Fibroblast of mammary gland (primary cell): Measurements from ENCODE around the gene NMNAT2.

Source experiments
- DNase-seq: peaks from one replicate; pipeline ENCODE4 v3.0.0-alpha.2; 2010; ENCODE audit warnings: low read depth
- H3K4me3 ChIP-seq: 2 replicates; pipeline ENCODE4 v1.5.1; 2011; ENCODE audit warnings: low read depth, mild to moderate bottlenecking, low read length, moderate library complexity; ENCODE audit not compliant: control insufficient read depth
- TF ChIP-seq, protein P1 (sequence below): conservative IDR thresholded peaks from 2 replicates; pipeline ENCODE4 v1.5.1; 2011; ENCODE audit warnings: low read depth, low read length, inconsistent platforms; ENCODE audit not compliant: control insufficient read depth, insufficient read depth

Gene NMNAT2

DNA sequence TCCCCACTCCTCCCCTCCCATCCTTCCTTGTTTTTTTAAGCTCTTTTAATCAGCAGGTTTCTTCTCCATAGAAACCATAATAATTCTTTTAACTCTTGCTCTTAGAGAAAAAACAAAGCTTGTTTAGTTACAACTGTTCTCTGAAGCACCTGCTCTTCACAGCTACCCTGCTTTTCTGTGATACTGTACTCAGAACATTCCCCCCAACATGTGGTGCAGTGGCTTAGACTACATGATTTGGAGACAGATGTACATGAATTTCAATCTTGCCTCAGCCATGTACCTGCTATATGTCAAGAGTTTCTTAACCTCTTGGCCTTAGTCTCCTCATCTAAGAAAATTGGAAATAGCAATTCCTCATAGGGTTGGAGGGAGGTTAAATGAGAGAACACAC is 198.6 kb downstream of the NMNAT2 start:
- DNase-seq: no peak
- TF ChIP-seq, protein P1, sequence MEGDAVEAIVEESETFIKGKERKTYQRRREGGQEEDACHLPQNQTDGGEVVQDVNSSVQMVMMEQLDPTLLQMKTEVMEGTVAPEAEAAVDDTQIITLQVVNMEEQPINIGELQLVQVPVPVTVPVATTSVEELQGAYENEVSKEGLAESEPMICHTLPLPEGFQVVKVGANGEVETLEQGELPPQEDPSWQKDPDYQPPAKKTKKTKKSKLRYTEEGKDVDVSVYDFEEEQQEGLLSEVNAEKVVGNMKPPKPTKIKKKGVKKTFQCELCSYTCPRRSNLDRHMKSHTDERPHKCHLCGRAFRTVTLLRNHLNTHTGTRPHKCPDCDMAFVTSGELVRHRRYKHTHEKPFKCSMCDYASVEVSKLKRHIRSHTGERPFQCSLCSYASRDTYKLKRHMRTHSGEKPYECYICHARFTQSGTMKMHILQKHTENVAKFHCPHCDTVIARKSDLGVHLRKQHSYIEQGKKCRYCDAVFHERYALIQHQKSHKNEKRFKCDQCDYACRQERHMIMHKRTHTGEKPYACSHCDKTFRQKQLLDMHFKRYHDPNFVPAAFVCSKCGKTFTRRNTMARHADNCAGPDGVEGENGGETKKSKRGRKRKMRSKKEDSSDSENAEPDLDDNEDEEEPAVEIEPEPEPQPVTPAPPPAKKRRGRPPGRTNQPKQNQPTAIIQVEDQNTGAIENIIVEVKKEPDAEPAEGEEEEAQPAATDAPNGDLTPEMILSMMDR: no peak
- H3K4me3 ChIP-seq: no peak overlapping the region

DNA sequence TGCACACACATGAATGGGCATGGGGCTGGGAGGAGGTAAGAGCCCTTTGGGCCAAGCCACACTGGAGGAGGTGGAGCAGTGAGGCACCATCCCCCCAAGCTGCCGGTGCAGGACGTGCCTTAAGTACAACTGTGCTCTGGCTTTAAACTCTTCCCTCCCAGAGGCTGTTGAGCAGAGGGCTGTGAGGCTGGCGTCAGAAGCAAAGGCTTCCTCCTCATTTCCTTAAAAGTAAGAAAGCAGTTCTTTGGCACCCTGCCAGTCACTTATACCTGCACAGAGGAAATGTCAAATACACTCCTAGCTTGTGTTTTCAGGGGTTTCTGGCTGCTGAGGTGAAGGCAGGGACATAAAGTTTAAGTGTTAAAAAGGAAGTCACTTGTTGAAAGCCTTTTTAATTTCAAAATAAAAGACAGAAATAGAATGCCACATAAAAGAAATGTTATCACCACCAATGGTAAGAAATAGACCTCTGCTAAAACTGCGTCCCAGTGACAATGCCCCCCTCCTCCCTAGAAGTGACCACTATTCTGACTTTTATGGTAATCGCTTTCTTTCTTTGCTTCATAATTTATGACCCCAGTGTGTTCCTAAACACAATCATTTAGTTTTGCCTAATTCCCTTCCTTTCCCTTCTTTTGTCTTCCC is 199.1 kb downstream of the NMNAT2 start:
- TF ChIP-seq, protein P1: no peak
- no peak for DNase-seq
- no peak overlapping the region for H3K4me3 ChIP-seq

GRCh38 chr1:183218027-183218618 is 200.1 kb downstream of the NMNAT2 start:
- DNase-seq: no peak
- TF ChIP-seq, protein P1: no peak
- no peak overlapping the region for H3K4me3 ChIP-seq

DNA sequence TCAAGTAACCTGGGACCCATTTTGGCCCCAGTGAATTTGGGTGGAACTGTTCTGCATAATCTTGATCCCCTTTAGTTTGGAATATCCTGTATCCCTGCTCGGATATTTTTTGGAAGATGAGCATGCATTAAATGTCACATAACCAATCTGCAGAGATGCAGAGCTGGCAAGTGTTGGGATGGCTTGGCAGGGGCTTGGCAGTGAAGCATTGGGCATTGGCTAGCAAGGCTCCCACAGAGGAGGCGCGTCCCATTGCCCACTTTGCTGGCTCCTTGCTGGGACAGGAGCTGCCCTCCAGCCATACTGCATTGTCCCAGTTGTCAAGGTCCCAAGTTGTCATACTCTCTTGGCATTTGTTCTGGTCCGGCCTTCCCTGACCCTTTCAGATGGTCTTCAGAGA is 202.2 kb downstream of the NMNAT2 start:
- H3K4me3 ChIP-seq: no peak overlapping the region
- DNase-seq: no peak
- TF ChIP-seq, protein P1: no peak

GRCh38 chr1:183215076-183215720 is 203.0 kb downstream of the NMNAT2 start:
- TF ChIP-seq, protein P1: no peak
- no peak overlapping the region for H3K4me3 ChIP-seq
- no peak for DNase-seq

GRCh38 chr1:183214021-183214970 is 203.9 kb downstream of the NMNAT2 start:
- no peak overlapping the region for H3K4me3 ChIP-seq
- no peak for DNase-seq
- TF ChIP-seq, protein P1: no peak
